A549 (cell line): ENCODE measurements around the gene RUNX3. TPM values are rescaled to one million over a fixed set of nuclear protein-coding genes. Genes with fewer than 3 reads are reported as not detected.

ENCODE experiments used
- ATAC-seq, 2 experiments: fragments of 200-7000 bp in 1 of 2; fragments of >200 bp in 1 of 2; cut with Nextera tagmentation in 1 of 2; cut with Tn5 transposase in 1 of 2; 3 replicates each; pipeline versions ENCODE4 v1.8.0 to v1.9.1; 2018 to 2020; ENCODE audit warnings: mild to moderate bottlenecking in 1 of 2, moderate library complexity in 1 of 2
- CTCF ChIA-PET: fragments of 300-600 bp; sonication (Branson Sonifier 250); formaldehyde crosslinking; extraction: SDS; loops from one replicate; lab custom pipeline; 2021; ENCODE audit warnings: antibody characterized with exemption, inconsistent platforms; lab: Yijun Ruan, JAX
- POLR2A ChIA-PET: fragments of 350-600 bp; formaldehyde crosslinking; extraction: SDS; loops from one replicate; lab custom pipeline; 2021; ENCODE audit warnings: antibody characterized with exemption, inconsistent platforms; lab: Yijun Ruan, JAX
- DNase-seq, 2 experiments: peaks; one replicate each; pipeline versions ENCODE4 v3.0.0 to v3.0.0-alpha.2; 2011 to 2016; ENCODE audit warnings: low read depth in 1 of 2, low spot score in 1 of 2
- FAIRE-seq: peaks from 2 replicates; lab custom pipeline; 2011; peaks lifted over from hg19 to GRCh38; lab: Jason Lieb, UNC
- H3K27ac ChIP-seq, 2 experiments: fragments of >200 bp; sonication (Bioruptor Twin); formaldehyde crosslinking; 3 replicates each; pipeline ENCODE4 v1.5.1; 2016 to 2017
- H3K4me1 ChIP-seq: fragments of >200 bp; sonication (Bioruptor Twin); formaldehyde crosslinking; 3 replicates; pipeline ENCODE4 v1.6.1; 2016
- H3K4me2 ChIP-seq: fragments of >200 bp; sonication (Bioruptor Twin); formaldehyde crosslinking; 3 replicates; pipeline ENCODE4 v1.6.1; 2016
- H3K4me3 ChIP-seq: fragments of >200 bp; sonication (Bioruptor Twin); formaldehyde crosslinking; 3 replicates; pipeline ENCODE4 v1.5.1; 2016
- H3K9me3 ChIP-seq: fragments of >200 bp; sonication (Bioruptor Twin); formaldehyde crosslinking; 3 replicates; pipeline ENCODE4 v1.6.1; 2016
- CHD2 ChIP-seq: fragments of 150-350 bp; IDR thresholded peaks from 2 replicates; pipeline ENCODE4 v1.6.1; 2014; ENCODE audit warnings: low read length; ENCODE audit not compliant: partially characterized antibody
- CHD4 ChIP-seq: fragments of 200-600 bp; sonication (generic); IDR thresholded peaks from 2 replicates; pipeline ENCODE4 v1.6.1; 2016; ENCODE audit warnings: antibody characterized with exemption, mild to moderate bottlenecking, borderline replicate concordance
- EHMT2 ChIP-seq: fragments of 200-600 bp; sonication (generic); IDR thresholded peaks from 2 replicates; pipeline ENCODE4 v1.6.1; 2016; ENCODE audit warnings: antibody characterized with exemption, low read depth, mild to moderate bottlenecking, moderate library complexity
- FOXS1 ChIP-seq: fragments of 250-450 bp; sonication (Bioruptor Pico); IDR thresholded peaks from 2 replicates; pipeline ENCODE4 v1.5.0; 2020; ENCODE audit warnings: mild to moderate bottlenecking, moderate library complexity
- HOXB13 ChIP-seq: fragments of 250-450 bp; sonication (Bioruptor Pico); IDR thresholded peaks from 2 replicates; pipeline ENCODE4 v1.5.0; 2020; ENCODE audit warnings: low read depth, mild to moderate bottlenecking, moderate library complexity
- NR3C1 ChIP-seq: fragments of >200 bp; sonication (Bioruptor Twin); formaldehyde crosslinking; IDR thresholded peaks from 3 replicates; pipeline ENCODE4 v1.6.1; 2017
- POLR2A ChIP-seq: IDR thresholded peaks from 2 replicates; pipeline ENCODE4 v1.6.1; 2012; ENCODE audit warnings: mild to moderate bottlenecking, low read length
- RARB ChIP-seq: fragments of 250-450 bp; sonication (Bioruptor Pico); IDR thresholded peaks from 2 replicates; pipeline ENCODE4 v1.8.0; 2021; ENCODE audit warnings: mild to moderate bottlenecking, moderate library complexity
- SMC3 ChIP-seq: fragments of >200 bp; sonication (Bioruptor Twin); formaldehyde crosslinking; IDR thresholded peaks from 3 replicates; pipeline ENCODE4 v1.6.1; 2018; ENCODE audit warnings: inconsistent platforms
- TFCP2L1 ChIP-seq: fragments of 250-450 bp; sonication (Bioruptor Pico); IDR thresholded peaks from 2 replicates; pipeline ENCODE4 v1.5.0; 2021; ENCODE audit warnings: mild to moderate bottlenecking
- TP53 ChIP-seq: fragments of 250-450 bp; sonication (Bioruptor Pico); IDR thresholded peaks from 2 replicates; pipeline ENCODE4 v1.5.0; 2021; ENCODE audit warnings: mild to moderate bottlenecking, moderate library complexity
- ZFP36 ChIP-seq: fragments of 450-650 bp; IDR thresholded peaks from 2 replicates; pipeline ENCODE4 v1.6.1; 2014; ENCODE audit warnings: borderline replicate concordance; ENCODE audit not compliant: partially characterized antibody
- WGBS: methylation state at CpG from one replicate; pipeline ENCODE4 v1.1.6; 2017; ENCODE audit errors: missing lambda C conversion rate; 5-methylcytosine and 5-hydroxymethylcytosine counted together
- polyA plus RNA-seq, 4 experiments: library from polyadenylated mRNA; depleted of rRNA in 3 of 4; stranded (reverse); fragments of >200 nt; fragmentation: RNase III in 1 of 4; extraction: RNeasy Plus Mini Kit Qiagen cat#74134 plus additional on column Dnase treatment in 1 of 4; gene quantifications; 2 replicates in 3 of 4; 3 replicates in 1 of 4; pipeline ENCODE4 v1.2.3, GENCODE V29; 2011 to 2017
- TF ChIP-seq, protein P1 (sequence below): fragments of 250-450 bp; sonication (Bioruptor Pico); IDR thresholded peaks from 2 replicates; pipeline ENCODE4 v1.5.0; 2020; ENCODE audit warnings: low read depth, mild to moderate bottlenecking, moderate library complexity
- TF ChIP-seq, protein P2 (sequence below): fragments of 450-650 bp; IDR thresholded peaks from 2 replicates; pipeline ENCODE4 v1.6.1; 2014; ENCODE audit warnings: antibody characterized with exemption

RUNX3 gene
- polyA plus RNA-seq, 2 of the 4 experiments (the other 2 are of a cell fraction), result 1.4 to 4.0 TPM

DNA sequence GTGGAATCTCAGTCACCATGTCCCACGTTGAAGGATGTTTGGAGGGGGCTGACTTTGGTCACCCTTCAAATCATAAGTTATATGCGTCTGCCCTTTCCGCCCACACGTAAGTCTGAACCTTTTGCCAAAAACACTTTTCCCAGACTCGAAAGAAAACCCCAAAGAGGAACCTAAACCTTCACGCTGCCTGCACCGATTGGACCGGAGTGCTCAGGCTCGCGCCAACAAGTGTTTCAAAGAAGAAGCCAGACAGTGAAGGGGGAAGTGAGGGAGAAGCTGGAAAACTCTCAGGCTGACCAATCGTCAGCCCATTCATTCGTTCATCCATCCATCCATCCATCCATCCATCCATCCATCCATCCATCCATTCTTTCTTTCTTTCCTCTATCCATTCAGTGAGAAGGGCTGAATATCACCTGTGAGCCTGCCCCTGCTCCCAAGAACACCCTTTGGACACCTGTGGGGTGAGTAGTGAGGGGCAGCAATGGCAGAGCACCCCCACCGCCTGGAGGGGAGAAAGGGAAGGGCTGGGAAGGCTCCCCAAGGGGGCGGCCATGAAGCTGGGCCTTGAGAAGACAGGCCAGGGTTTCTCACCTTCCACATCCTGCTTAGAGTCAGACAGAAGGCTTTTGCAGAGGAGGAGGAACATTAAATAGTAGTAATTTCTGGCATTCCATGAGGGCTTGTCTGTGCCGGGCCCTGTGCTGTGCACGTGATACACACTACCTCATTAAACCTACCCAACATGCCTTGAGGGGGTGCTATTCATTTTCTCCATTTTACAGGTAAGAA, 27.1 kb upstream of the RUNX3 start:
- no peak overlapping the region for H3K4me2 ChIP-seq
- ChIA-PET POLR2A (no interaction called here), CTCF (interaction anchor here (1.6 to 1.7 kb wide), 2 partner anchors 24 to 144 kb away, joined by 4 read pairs; no protein-coding TSS in a partner anchor)
- TF ChIP-seq RARB, result no peak
- no peak for TF ChIP-seq FOXS1 (CRISPR knock-in tag)
- no peak for TF ChIP-seq EHMT2
- no peak for TF ChIP-seq SMC3
- TF ChIP-seq, protein P1, sequence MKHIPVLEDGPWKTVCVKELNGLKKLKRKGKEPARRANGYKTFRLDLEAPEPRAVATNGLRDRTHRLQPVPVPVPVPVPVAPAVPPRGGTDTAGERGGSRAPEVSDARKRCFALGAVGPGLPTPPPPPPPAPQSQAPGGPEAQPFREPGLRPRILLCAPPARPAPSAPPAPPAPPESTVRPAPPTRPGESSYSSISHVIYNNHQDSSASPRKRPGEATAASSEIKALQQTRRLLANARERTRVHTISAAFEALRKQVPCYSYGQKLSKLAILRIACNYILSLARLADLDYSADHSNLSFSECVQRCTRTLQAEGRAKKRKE (CRISPR knock-in tag), result no peak
- no peak for TF ChIP-seq TFCP2L1 (CRISPR knock-in tag)
- ATAC-seq (no peak), FAIRE-seq (no peak), DNase-seq (no peak)
- 72% methylated on average over 15 of the region's 16 CpGs for WGBS
- no peak overlapping the region for H3K27ac ChIP-seq
- H3K9me3 ChIP-seq, result no peaks in the 10 kb centered on the region
- H3K4me3 ChIP-seq, result no peak overlapping the region
- no peaks in the 10 kb centered on the region for H3K4me1 ChIP-seq

DNA sequence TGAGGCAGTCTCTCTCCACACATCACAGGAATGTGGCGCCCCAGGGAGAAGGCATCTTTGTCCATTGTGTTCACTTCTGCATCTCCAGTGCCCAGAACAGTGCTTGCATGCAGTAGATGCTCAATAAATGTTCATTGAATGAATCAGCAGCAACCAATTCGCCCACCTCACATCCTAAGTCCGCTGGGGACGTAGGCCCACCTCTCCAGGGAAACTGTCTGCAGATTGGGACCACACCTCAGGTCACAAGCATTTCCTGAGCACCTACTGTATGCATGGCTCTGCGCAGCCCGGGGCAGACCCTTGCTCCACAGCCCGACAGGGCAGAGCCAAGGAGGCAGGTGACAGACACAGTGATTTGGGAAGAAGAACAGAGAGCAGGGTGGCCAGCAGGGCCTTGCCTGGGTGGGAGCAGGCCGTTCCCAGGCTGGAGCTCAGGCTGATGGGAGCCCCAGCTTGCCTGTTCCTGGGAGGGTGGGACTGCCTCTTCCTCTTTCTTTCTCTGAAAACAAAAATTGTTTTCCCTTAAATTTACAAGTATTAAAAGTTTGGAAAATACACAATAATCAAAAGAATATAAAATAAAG, 25.8 kb upstream of the RUNX3 start:
- POLR2A ChIA-PET, result no interaction called here
- no peak for ATAC-seq
- Histone ChIP-seq H3K4me3 (no peak overlapping the region), H3K9me3 (no peaks in the 10 kb centered on the region), H3K4me2 (no peak overlapping the region), H3K4me1 (no peaks in the 10 kb centered on the region), H3K27ac (no peak overlapping the region)
- 47% methylated on average over 5 of the region's 8 CpGs for WGBS
- no peak for DNase-seq
- CTCF ChIA-PET, result interaction anchor here (1.0 to 1.7 kb wide), 3 partner anchors 23 to 145 kb away, joined by 4 read pairs; no protein-coding TSS in a partner anchor
- TF ChIP-seq TP53 (CRISPR knock-in tag), result no peak
- FAIRE-seq, result no peak

DNA sequence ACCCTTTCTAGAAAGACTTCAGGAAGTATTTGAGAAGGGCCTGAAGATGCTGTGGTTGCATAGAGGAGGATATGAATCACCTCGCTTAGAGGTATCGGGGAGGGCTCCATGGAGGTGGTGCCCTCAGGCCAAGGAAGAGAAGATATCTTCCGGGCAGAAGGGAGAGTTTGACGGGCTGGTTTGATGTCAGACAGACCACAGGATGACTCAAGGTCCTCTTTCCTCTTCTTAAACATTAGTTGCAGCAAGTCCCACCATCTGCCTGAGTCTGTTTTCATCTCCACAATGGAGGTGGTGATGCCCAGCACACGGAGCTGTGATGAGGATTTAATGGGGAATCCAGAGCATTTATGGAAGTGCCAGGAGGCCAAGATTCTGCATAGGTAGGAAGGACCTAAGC, 25.1 kb upstream of the RUNX3 start:
- 58% methylated on average over 5 of the region's 5 CpGs for WGBS
- no peak overlapping the region for H3K27ac ChIP-seq
- ATAC-seq (no peak), FAIRE-seq (no peak), DNase-seq (no peak)
- H3K9me3 ChIP-seq, result no peaks in the 10 kb centered on the region
- TF ChIP-seq ZFP36, result peak; percentile 35
- TF ChIP-seq, protein P2, sequence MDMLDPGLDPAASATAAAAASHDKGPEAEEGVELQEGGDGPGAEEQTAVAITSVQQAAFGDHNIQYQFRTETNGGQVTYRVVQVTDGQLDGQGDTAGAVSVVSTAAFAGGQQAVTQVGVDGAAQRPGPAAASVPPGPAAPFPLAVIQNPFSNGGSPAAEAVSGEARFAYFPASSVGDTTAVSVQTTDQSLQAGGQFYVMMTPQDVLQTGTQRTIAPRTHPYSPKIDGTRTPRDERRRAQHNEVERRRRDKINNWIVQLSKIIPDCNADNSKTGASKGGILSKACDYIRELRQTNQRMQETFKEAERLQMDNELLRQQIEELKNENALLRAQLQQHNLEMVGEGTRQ, result no peak
- POLR2A ChIA-PET, result no interaction called here
- CTCF ChIA-PET, result interaction anchor here (1.0 to 1.6 kb wide), 2 partner anchors 22 to 45 kb away, joined by 4 read pairs; no protein-coding TSS in a partner anchor
- H3K4me2 ChIP-seq, result no peak overlapping the region
- H3K4me3 ChIP-seq, result no peak overlapping the region
- H3K4me1 ChIP-seq, result no peaks in the 10 kb centered on the region

DNA sequence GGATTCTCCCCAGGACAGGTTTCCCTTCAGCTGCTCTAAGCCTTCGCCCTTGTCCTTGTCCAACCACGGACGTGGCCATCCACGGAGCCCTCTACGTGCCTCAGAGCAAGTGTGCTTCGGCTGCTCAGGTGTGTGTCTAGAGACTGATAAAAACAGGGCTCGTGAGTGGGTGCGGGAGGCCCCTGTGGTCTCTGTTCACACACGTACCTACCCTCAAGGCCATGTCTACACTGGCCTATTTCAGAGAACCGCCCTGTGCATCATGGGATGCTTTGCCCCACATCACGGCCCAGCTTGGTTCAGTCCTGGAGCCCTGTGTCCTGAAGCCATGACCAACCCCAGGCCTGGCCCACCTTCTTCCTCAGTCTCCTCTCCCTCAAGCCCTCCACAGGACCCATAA, 24.6 kb upstream of the RUNX3 start:
- Histone ChIP-seq H3K27ac (no peak overlapping the region), H3K4me1 (no peaks in the 10 kb centered on the region), H3K4me2 (no peak overlapping the region), H3K9me3 (no peaks in the 10 kb centered on the region), H3K4me3 (no peak overlapping the region)
- DNase-seq (no peak), FAIRE-seq (no peak), ATAC-seq (no peak)
- ChIA-PET POLR2A (no interaction called here), CTCF (no interaction called here)
- TF ChIP-seq CHD4, result no peak
- no peak for TF ChIP-seq NR3C1
- no peak for TF ChIP-seq POLR2A
- no peak for TF ChIP-seq HOXB13 (CRISPR knock-in tag)
- no peak for TF ChIP-seq CHD2
- no peak for TF ChIP-seq SMC3
- WGBS, result 79% methylated on average over 11 of the region's 11 CpGs
